GM23248 (cell line): ENCODE measurements around the gene USF2.

Experiments used
- EZH2 ChIP-seq: fragments of 200-600 bp; sonication (generic); IDR thresholded peaks from 2 replicates; pipeline ENCODE4 v1.6.1; 2018; ENCODE audit warnings: antibody characterized with exemption, mild to moderate bottlenecking; ENCODE audit not compliant: insufficient read depth, poor library complexity, severe bottlenecking
- EZH2phosphoT487 ChIP-seq: fragments of 200-600 bp; sonication (generic); IDR thresholded peaks from 2 replicates; pipeline ENCODE4 v1.6.1; 2018; ENCODE audit warnings: antibody characterized with exemption, moderate library complexity, mild to moderate bottlenecking, low read depth; ENCODE audit not compliant: insufficient read depth

DNA sequence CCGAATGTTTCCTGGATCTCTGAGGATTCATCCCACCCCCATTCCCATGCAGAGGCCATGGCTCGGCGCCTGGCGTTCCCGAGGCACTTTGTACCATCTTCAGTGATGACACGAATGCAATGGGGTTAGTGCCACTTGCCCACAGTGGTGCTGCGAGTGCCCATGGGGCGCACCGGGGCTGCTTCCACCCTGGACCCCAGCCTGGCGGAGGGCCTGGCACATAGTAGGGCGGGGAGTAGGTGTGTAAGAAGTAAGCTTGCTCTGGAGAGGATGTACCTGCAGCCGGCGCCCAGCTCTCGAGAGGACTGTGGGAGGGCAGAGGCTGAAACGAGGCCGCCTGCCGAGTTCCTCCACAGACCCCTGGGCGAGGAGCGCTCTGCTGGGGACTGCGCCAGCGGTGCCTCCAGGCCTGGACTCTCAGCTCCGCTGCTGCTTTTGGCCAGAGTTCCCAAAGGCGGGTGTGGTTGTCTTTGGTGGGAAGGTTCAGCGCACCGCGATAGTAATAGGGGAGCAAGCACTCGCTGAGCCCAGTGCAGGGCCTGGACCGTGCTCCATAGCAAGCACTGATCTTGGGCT, 8.0 kb downstream of the USF2 start:
- TF ChIP-seq EZH2 (no peak), EZH2phosphoT487 (no peak)
